HEK293 (cell line): ENCODE data around the gene DCST2.

Source experiments
- FEZF1 ChIP-seq: fragments of 450-650 bp; formaldehyde crosslinking; IDR thresholded peaks from 2 replicates; pipeline ENCODE4 v1.5.1; 2016; ENCODE audit warnings: missing biosample characterization, missing genetic modification characterization
- GLIS2 ChIP-seq: fragments of 450-650 bp; formaldehyde crosslinking; IDR thresholded peaks from 2 replicates; pipeline ENCODE4 v1.5.1; 2016; ENCODE audit warnings: missing biosample characterization, missing genetic modification characterization
- HOXC10 ChIP-seq: sonication (generic); formaldehyde crosslinking; IDR thresholded peaks from 2 replicates; pipeline ENCODE4 v1.8.1; 2023; ENCODE audit warnings: mild to moderate bottlenecking, missing genetic modification reagents
- IKZF3 ChIP-seq: fragments of 450-650 bp; IDR thresholded peaks from 2 replicates; pipeline ENCODE4 v1.5.0; 2018; ENCODE audit warnings: missing biosample characterization, mild to moderate bottlenecking, missing genetic modification characterization, moderate library complexity
- MZF1 ChIP-seq: fragments of 450-650 bp; formaldehyde crosslinking; IDR thresholded peaks from 2 replicates; pipeline ENCODE4 v1.5.1; 2017; ENCODE audit warnings: missing biosample characterization, missing genetic modification characterization, borderline replicate concordance
- PRDM4 ChIP-seq: fragments of 450-650 bp; formaldehyde crosslinking; IDR thresholded peaks from 2 replicates; pipeline ENCODE4 v1.5.1; 2017; ENCODE audit warnings: missing biosample characterization, missing genetic modification characterization
- TSHZ1 ChIP-seq: fragments of 450-650 bp; formaldehyde crosslinking; IDR thresholded peaks from 2 replicates; pipeline ENCODE4 v1.5.1; 2016; ENCODE audit warnings: missing biosample characterization, missing genetic modification characterization, borderline replicate concordance
- ZBTB1 ChIP-seq: fragments of 450-650 bp; formaldehyde crosslinking; IDR thresholded peaks from 2 replicates; pipeline ENCODE4 v1.5.1; 2016; ENCODE audit warnings: missing biosample characterization, missing genetic modification characterization
- ZEB2 ChIP-seq: fragments of 450-650 bp; formaldehyde crosslinking; IDR thresholded peaks from 2 replicates; pipeline ENCODE4 v1.5.1; 2016; ENCODE audit warnings: missing biosample characterization, missing genetic modification characterization
- ZFHX2 ChIP-seq: fragments of 450-650 bp; formaldehyde crosslinking; conservative IDR thresholded peaks from 2 replicates; pipeline ENCODE4 v1.5.1; 2016; ENCODE audit warnings: missing biosample characterization, missing genetic modification characterization
- ZFP41 ChIP-seq: fragments of 450-650 bp; formaldehyde crosslinking; IDR thresholded peaks from 2 replicates; pipeline ENCODE4 v1.5.1; 2016; ENCODE audit warnings: missing biosample characterization, missing genetic modification characterization, borderline replicate concordance
- ZNF140 ChIP-seq: fragments of 450-650 bp; formaldehyde crosslinking; IDR thresholded peaks from 2 replicates; pipeline ENCODE4 v1.5.1; 2016; ENCODE audit warnings: missing biosample characterization, missing genetic modification characterization
- ZNF292 ChIP-seq: fragments of 450-650 bp; formaldehyde crosslinking; IDR thresholded peaks from 2 replicates; pipeline ENCODE4 v1.5.1; 2016; ENCODE audit warnings: low read depth, missing biosample characterization, missing genetic modification characterization, borderline replicate concordance
- ZNF324 ChIP-seq: fragments of 450-650 bp; formaldehyde crosslinking; IDR thresholded peaks from 2 replicates; pipeline ENCODE4 v1.5.1; 2016; ENCODE audit warnings: missing biosample characterization, missing genetic modification characterization
- ZNF335 ChIP-seq: fragments of 450-650 bp; formaldehyde crosslinking; conservative IDR thresholded peaks from 2 replicates; pipeline ENCODE4 v1.5.1; 2016; ENCODE audit warnings: missing biosample characterization, missing genetic modification characterization
- ZNF366 ChIP-seq: fragments of 450-650 bp; formaldehyde crosslinking; conservative IDR thresholded peaks from 2 replicates; pipeline ENCODE4 v1.5.1; 2016; ENCODE audit warnings: missing biosample characterization, missing genetic modification characterization
- ZNF37A ChIP-seq: fragments of 450-650 bp; IDR thresholded peaks from 2 replicates; pipeline ENCODE4 v1.5.1; 2018; ENCODE audit warnings: missing biosample characterization, missing genetic modification characterization
- ZNF391 ChIP-seq: fragments of 450-650 bp; formaldehyde crosslinking; IDR thresholded peaks from 2 replicates; pipeline ENCODE4 v1.5.1; 2016; ENCODE audit warnings: low read depth, missing biosample characterization, missing genetic modification characterization, borderline replicate concordance
- ZNF398 ChIP-seq: fragments of 450-650 bp; formaldehyde crosslinking; IDR thresholded peaks from 2 replicates; pipeline ENCODE4 v1.5.1; 2017; ENCODE audit warnings: missing biosample characterization, missing genetic modification characterization
- ZNF560 ChIP-seq: fragments of 450-650 bp; formaldehyde crosslinking; IDR thresholded peaks from 2 replicates; pipeline ENCODE4 v1.5.1; 2017; ENCODE audit warnings: missing biosample characterization, missing genetic modification characterization, borderline replicate concordance
- ZNF624 ChIP-seq: fragments of 450-650 bp; formaldehyde crosslinking; IDR thresholded peaks from 2 replicates; pipeline ENCODE4 v1.5.1; 2017; ENCODE audit warnings: missing biosample characterization, missing genetic modification characterization
- ZNF654 ChIP-seq: fragments of 450-650 bp; formaldehyde crosslinking; IDR thresholded peaks from 2 replicates; pipeline ENCODE4 v1.5.1; 2016; ENCODE audit warnings: low read depth, missing biosample characterization, missing genetic modification characterization
- ZNF664 ChIP-seq: fragments of 450-650 bp; formaldehyde crosslinking; IDR thresholded peaks from 2 replicates; pipeline ENCODE4 v1.5.1; 2016; ENCODE audit warnings: missing biosample characterization, missing genetic modification characterization
- ZNF707 ChIP-seq: fragments of 450-650 bp; formaldehyde crosslinking; IDR thresholded peaks from 2 replicates; pipeline ENCODE4 v1.5.1; 2016; ENCODE audit warnings: missing biosample characterization, missing genetic modification characterization
- ZNF768 ChIP-seq: fragments of 450-650 bp; formaldehyde crosslinking; IDR thresholded peaks from 2 replicates; pipeline ENCODE4 v1.5.1; 2018; ENCODE audit warnings: missing biosample characterization, mild to moderate bottlenecking, missing genetic modification characterization
- ZNF777 ChIP-seq: fragments of 450-650 bp; formaldehyde crosslinking; IDR thresholded peaks from 2 replicates; pipeline ENCODE4 v1.5.1; 2017; ENCODE audit warnings: missing biosample characterization, missing genetic modification characterization, borderline replicate concordance
- ZNF837 ChIP-seq: fragments of 450-650 bp; formaldehyde crosslinking; IDR thresholded peaks from 2 replicates; pipeline ENCODE4 v1.5.1; 2016; ENCODE audit warnings: missing biosample characterization, missing genetic modification characterization
- TF ChIP-seq, protein P1 (sequence below): fragments of 450-650 bp; formaldehyde crosslinking; IDR thresholded peaks from 2 replicates; pipeline ENCODE4 v1.5.1; 2016; ENCODE audit warnings: missing biosample characterization, missing genetic modification characterization
- TF ChIP-seq, protein P2 (sequence below): fragments of 450-650 bp; formaldehyde crosslinking; IDR thresholded peaks from 2 replicates; pipeline ENCODE4 v1.5.1; 2016; ENCODE audit warnings: missing biosample characterization, missing genetic modification characterization

DCST2 gene

DNA sequence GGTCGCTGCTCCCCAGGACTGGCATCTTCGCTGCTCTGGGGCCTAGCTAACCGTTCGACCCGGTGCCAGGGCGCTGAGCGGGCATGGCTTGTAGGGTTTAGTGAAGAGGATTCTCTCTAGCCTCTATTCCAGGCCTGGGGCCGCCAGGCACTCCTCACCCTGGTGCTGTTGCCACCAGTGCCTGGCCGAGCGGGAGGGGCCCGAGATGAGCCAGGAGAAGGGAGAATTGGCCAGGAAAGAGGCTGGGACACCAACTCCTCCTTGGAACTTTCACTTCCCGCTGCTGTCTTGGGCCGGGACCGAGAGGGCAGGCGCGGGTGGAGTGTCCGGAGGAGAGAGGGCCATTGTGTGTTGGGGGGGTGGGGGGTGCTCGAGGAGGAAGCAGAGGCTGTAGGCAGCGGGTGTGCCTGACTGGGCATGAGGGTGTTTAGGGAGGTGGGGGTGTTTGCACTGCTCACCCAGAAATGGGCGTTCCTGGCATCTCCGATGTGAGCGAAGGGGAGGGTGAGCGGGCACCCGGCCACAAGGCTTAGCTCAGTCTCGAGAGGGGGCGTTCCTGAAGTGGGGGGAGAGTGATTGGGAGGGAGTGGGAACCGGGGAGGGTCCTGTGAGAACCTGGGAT, 18.3 kb upstream of the DCST2 start (continued):
- TF ChIP-seq, protein P1, sequence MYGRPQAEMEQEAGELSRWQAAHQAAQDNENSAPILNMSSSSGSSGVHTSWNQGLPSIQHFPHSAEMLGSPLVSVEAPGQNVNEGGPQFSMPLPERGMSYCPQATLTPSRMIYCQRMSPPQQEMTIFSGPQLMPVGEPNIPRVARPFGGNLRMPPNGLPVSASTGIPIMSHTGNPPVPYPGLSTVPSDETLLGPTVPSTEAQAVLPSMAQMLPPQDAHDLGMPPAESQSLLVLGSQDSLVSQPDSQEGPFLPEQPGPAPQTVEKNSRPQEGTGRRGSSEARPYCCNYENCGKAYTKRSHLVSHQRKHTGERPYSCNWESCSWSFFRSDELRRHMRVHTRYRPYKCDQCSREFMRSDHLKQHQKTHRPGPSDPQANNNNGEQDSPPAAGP = peak; percentile 66
- TF ChIP-seq GLIS2 (tag by site-specific recombination) (peak; percentile 63), PRDM4 (tag by site-specific recombination) (no peak), ZNF768 (no peak), ZNF324 (tag by site-specific recombination) (no peak), TSHZ1 (tag by site-specific recombination) (no peak), ZNF366 (no peak), ZNF391 (no peak), ZFHX2 (tag by site-specific recombination) (peak; percentile 89), ZNF140 (tag by site-specific recombination) (no peak), ZNF837 (tag by site-specific recombination) (no peak), ZNF292 (tag by site-specific recombination) (no peak), ZNF624 (tag by site-specific recombination) (no peak), ZNF664 (no peak), FEZF1 (no peak), ZFP41 (tag by site-specific recombination) (no peak), ZNF335 (tag by site-specific recombination) (peak; percentile 53; the same call in 1 of the 2 replicates), ZNF37A (tag by site-specific recombination) (no peak), ZNF560 (no peak), HOXC10 (CRISPR knock-in tag) (no peak), ZBTB1 (tag by site-specific recombination) (no peak), ZNF398 (peak; percentile 99), IKZF3 (tag by site-specific recombination) (peak; percentile 46), MZF1 (tag by site-specific recombination) (no peak), ZEB2 (tag by site-specific recombination) (no peak), ZNF777 (tag by site-specific recombination) (no peak), ZNF654 (tag by site-specific recombination) (no peak), ZNF707 (tag by site-specific recombination) (no peak)
- TF ChIP-seq, protein P2, sequence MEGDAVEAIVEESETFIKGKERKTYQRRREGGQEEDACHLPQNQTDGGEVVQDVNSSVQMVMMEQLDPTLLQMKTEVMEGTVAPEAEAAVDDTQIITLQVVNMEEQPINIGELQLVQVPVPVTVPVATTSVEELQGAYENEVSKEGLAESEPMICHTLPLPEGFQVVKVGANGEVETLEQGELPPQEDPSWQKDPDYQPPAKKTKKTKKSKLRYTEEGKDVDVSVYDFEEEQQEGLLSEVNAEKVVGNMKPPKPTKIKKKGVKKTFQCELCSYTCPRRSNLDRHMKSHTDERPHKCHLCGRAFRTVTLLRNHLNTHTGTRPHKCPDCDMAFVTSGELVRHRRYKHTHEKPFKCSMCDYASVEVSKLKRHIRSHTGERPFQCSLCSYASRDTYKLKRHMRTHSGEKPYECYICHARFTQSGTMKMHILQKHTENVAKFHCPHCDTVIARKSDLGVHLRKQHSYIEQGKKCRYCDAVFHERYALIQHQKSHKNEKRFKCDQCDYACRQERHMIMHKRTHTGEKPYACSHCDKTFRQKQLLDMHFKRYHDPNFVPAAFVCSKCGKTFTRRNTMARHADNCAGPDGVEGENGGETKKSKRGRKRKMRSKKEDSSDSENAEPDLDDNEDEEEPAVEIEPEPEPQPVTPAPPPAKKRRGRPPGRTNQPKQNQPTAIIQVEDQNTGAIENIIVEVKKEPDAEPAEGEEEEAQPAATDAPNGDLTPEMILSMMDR (tag by site-specific recombination) = no peak
